ENCODE data around the gene TRIM41. TPM values are rescaled to one million over a fixed set of nuclear protein-coding genes. Genes with fewer than 3 reads are reported as not detected.
A peak's percentile ranks its signal among the peaks of the same experiment; 100 is the strongest.

The TRIM41 gene
- total and polyA plus RNA-seq, 9 of the 15 experiments (the other 6 are each of a cell fraction or from before 2014, with no cell fraction given), result 1.8 to 47.6 (median 20.9) TPM

DNA sequence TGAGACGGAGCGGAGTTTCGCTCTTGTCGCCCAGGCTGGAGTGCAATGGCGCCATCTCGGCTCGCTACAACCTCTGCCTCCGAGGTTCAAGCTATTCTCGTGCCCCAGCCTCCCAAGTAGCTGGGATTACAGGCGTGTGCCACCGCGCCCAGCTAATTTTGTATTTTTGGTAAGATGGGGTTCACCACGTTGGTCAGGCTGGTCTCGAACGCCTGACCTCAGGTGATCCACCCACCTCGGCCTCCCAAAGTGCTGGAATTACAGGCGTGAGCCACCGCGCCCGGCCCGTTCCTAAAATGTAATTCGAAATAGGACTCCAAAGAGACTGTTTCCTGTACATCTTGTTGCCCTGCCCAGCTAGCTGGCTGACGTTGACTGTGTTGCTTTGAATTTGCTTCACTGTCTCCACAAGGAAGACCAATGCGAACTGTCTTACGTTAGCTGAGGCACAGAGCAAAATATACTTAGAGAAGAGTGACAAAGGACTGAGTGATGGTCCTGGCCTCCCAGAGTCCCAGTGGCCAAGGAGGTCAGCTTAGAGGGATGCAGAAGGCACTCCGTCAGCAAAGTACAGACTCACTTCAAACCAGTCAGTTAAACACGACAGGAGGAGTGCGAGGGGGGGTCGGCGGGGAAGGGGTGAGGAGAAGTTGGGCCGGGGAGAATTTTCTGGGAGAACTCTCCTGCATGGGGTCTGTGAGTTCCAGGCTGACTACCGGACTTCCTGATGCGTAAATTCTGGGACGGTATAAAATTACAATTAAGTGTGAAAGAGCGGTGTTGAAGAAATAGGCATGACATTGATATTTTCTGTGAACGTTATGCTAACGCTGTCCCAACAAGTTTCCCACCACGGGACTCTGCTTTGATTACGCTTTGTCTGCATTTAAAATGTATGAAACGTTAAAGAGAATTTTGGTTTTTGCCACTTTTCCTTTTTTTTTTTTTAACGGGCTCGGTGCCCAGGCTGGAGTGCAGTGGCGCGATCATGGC is 6.8 kb upstream of the TRIM41 start (continued):
- TF ChIP-seq ZBTB9 (CRISPR knock-in tag; IDR thresholded peaks at IDR 0.05) (no peak), NR3C1 (CRISPR knock-in tag; IDR thresholded peaks at IDR 0.05) (no peak), FOS (IDR thresholded peaks at IDR 0.05; ENCODE audit: extremely low read depth, insufficient read length) (no peak), MCM7 (IDR thresholded peaks at IDR 0.05) (no peak), CBFA2T3 (IDR thresholded peaks at IDR 0.05) (peak; percentile 4; the same call in 1 of the 2 replicates), TRIM28 (IDR thresholded peaks at IDR 0.05) (peak; percentile 95), SIN3A (IDR thresholded peaks at IDR 0.05; ENCODE audit: borderline replicate concordance in 2 of 2, control insufficient read depth in 1 of 2, low read depth in 2 of 2, low read length in 2 of 2) (no peak)
- TF ChIP-seq, protein P1, sequence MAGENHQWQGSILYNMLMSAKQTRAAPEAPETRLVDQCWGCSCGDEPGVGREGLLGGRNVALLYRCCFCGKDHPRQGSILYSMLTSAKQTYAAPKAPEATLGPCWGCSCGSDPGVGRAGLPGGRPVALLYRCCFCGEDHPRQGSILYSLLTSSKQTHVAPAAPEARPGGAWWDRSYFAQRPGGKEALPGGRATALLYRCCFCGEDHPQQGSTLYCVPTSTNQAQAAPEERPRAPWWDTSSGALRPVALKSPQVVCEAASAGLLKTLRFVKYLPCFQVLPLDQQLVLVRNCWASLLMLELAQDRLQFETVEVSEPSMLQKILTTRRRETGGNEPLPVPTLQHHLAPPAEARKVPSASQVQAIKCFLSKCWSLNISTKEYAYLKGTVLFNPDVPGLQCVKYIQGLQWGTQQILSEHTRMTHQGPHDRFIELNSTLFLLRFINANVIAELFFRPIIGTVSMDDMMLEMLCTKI (IDR thresholded peaks at IDR 0.05; ENCODE audit: partially characterized antibody), result no peak
- TF ChIP-seq, protein P2, sequence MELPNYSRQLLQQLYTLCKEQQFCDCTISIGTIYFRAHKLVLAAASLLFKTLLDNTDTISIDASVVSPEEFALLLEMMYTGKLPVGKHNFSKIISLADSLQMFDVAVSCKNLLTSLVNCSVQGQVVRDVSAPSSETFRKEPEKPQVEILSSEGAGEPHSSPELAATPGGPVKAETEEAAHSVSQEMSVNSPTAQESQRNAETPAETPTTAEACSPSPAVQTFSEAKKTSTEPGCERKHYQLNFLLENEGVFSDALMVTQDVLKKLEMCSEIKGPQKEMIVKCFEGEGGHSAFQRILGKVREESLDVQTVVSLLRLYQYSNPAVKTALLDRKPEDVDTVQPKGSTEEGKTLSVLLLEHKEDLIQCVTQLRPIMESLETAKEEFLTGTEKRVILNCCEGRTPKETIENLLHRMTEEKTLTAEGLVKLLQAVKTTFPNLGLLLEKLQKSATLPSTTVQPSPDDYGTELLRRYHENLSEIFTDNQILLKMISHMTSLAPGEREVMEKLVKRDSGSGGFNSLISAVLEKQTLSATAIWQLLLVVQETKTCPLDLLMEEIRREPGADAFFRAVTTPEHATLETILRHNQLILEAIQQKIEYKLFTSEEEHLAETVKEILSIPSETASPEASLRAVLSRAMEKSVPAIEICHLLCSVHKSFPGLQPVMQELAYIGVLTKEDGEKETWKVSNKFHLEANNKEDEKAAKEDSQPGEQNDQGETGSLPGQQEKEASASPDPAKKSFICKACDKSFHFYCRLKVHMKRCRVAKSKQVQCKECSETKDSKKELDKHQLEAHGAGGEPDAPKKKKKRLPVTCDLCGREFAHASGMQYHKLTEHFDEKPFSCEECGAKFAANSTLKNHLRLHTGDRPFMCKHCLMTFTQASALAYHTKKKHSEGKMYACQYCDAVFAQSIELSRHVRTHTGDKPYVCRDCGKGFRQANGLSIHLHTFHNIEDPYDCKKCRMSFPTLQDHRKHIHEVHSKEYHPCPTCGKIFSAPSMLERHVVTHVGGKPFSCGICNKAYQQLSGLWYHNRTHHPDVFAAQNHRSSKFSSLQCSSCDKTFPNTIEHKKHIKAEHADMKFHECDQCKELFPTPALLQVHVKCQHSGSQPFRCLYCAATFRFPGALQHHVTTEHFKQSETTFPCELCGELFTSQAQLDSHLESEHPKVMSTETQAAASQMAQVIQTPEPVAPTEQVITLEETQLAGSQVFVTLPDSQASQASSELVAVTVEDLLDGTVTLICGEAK (IDR thresholded peaks at IDR 0.05), result peak; percentile 71
- TF ChIP-seq, protein P2 (CRISPR knock-in tag; IDR thresholded peaks at IDR 0.05), result no peak
- TF ChIP-seq, protein P3, sequence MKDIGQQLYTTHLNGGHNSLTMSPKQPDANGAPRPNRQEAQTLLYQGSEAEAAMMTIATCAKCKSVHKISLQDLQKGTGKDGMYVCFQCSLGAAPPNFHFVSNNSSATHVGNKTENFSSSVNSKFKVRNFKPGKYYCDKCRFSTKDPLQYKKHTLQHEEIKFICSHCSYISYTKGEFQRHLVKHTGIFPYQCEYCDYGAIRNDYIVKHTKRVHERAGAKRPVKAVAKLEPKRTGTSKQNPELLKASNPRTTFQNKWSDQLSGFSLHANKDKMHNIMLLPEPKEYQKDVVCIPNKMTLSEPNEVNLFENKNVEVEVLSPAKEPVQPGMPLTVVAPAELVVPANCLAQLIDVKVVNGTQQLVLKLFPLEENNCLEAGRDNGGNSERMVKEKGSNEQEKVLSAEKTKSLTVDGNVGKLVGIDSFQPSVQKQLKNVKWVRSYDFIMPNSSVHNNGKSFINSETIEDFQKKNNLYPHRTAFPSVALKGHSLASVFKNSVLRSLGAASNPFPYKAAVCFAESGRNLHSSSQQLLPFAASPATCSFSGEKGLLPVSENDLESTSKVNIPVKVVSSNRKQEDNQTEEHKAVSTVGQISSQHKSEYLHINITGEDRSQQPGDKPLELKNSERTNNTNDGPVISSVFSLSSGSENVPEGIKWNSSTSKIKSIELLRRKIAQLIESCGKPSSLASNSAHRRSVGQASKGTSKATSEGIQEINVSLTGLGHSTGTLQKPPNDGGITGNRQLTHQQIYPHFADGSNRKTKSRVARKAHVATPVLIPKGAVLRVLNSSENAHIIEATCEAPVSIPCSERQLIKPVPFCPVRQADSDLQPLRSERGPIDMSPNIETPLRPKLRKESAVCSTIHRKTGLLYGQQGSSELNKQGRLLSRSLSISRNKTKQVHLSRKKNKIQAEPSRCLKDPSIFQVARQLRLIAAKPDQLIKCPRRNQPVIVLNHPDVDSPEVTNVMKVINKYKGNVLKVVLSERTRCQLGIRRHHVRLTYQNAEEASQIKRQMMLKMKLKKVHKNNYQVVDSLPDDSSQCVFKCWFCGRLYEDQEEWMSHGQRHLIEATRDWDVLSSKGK (CRISPR knock-in tag; IDR thresholded peaks at IDR 0.05), result no peak

All from K562 (cell line).